Neural crest cell (in vitro differentiated cells): Measurements from ENCODE around the gene DGKD. TPM values are rescaled to one million over a fixed set of nuclear protein-coding genes. Genes with fewer than 3 reads are reported as not detected.

ENCODE experiments used
- DNase-seq: peaks from one replicate; pipeline ENCODE4 v3.0.0; 2021; ENCODE audit warnings: low read depth, mixed read lengths, low spot score
- H3K27ac Mint-ChIP-seq: one replicate; pipeline ENCODE4 v1.8.0; 2021; ENCODE audit warnings: mild to moderate bottlenecking, mixed read lengths; ENCODE audit not compliant: unreplicated experiment
- H3K27me3 Mint-ChIP-seq: 2 replicates; pipeline ENCODE4 v1.8.0; 2021; ENCODE audit warnings: low read depth, mild to moderate bottlenecking, mixed read lengths
- H3K36me3 Mint-ChIP-seq: 2 replicates; pipeline ENCODE4 v1.8.0; 2021; ENCODE audit warnings: low read depth, mild to moderate bottlenecking, mixed read lengths
- H3K4me1 Mint-ChIP-seq: 2 replicates; pipeline ENCODE4 v1.8.0; 2021; ENCODE audit warnings: mixed read lengths
- H3K4me3 Mint-ChIP-seq: one replicate; pipeline ENCODE4 v1.8.0; 2021; ENCODE audit warnings: mild to moderate bottlenecking, mixed read lengths
- H3K9me3 Mint-ChIP-seq: 2 replicates; pipeline ENCODE4 v1.8.0; 2021; ENCODE audit warnings: mixed read lengths
- CTCF ChIP-seq: fragments of 200-600 bp; sonication (generic); conservative IDR thresholded peaks from 2 replicates; pipeline ENCODE4 v1.5.0; 2021; ENCODE audit warnings: antibody characterized with exemption, mild to moderate bottlenecking
- total RNA-seq: library from RNA; stranded (reverse); gene quantifications from 2 replicates; pipeline ENCODE4 v1.2.1, GENCODE V29; 2021

Gene DGKD
- total RNA-seq, 1 donor from 2014 or later: 48.7 TPM

DNA sequence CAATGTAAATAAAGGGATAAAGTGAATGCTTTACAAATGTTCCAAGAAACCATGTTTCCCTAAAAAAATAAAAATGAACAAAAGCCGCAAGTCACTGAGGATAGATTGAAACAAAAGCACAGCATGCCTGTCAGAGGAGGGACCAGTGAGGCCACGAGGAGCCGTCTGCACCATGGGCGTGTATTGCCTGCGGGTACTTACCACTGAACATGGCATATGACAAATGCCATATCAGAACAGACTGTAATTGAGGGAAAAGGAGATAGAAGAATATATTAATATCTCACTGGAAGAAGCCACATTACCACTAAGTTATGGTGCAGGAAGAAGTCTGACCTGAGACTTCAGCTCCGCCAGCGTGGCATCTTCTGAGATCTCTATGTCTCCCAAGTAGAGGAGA lies 136.5 kb downstream of the DGKD start:
- no peak for TF ChIP-seq CTCF
- H3K36me3 Mint-ChIP-seq: no peaks in the 10 kb centered on the region
- H3K4me1 Mint-ChIP-seq: peaks cover 8% of the 10 kb centered on the region

DNA sequence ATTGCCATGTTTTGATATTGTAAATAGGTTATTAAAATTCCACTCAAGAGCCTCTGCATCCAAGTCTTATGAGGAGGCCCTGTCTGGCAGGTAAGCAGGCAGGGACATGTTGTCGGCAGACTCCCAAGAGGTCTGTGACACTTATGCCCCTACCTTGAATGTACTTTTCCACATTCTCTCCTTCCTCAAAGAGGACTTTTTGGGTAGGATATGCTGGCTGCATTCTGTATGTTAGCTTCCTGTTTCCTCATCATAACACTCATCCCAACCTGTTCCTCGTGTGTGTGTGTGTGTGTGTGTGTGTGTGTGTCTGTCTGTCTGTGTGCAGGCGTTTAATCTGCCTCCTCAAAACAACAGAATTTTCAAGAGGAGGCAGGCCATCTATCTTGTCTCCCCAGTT lies 137.0 kb downstream of the DGKD start:
- H3K36me3 Mint-ChIP-seq: no peaks in the 10 kb centered on the region
- no peaks in the 10 kb centered on the region for H3K27me3 Mint-ChIP-seq
- no peak overlapping the region for H3K27ac Mint-ChIP-seq
- no peak overlapping the region for H3K4me3 Mint-ChIP-seq
- no peaks in the 10 kb centered on the region for H3K9me3 Mint-ChIP-seq
- DNase-seq: no peak
- TF ChIP-seq CTCF: no peak
- peaks cover 4% of the 10 kb centered on the region for H3K4me1 Mint-ChIP-seq

More for the DNA sequence above, 136.5 kb downstream of the DGKD start:
- no peak overlapping the region for H3K4me3 Mint-ChIP-seq
- no peak for DNase-seq
- no peaks in the 10 kb centered on the region for H3K27me3 Mint-ChIP-seq
- H3K27ac Mint-ChIP-seq: no peak overlapping the region
- no peaks in the 10 kb centered on the region for H3K9me3 Mint-ChIP-seq

DNA sequence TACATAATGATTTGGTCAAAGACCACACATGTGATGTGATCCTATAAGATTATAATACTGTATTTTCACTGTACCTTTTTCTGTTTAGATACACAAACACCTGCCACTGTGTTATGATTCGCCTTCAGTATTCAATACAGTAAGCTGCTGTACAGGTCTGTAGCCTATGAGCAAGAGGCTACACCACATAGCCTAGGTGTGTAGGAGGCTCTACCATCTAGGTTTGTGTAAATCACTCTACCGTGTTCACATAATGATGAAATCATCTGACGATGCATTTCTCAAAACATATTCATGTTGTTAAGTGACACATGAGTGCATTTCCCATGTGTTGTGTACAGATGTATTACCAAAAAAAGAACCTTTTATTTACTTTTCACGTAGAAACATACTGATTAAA lies 137.8 kb downstream of the DGKD start:
- Mint-ChIP-seq H3K36me3 (peaks cover 6% of the 10 kb centered on the region), H3K4me1 (no peaks in the 10 kb centered on the region), H3K9me3 (no peaks in the 10 kb centered on the region), H3K27me3 (no peaks in the 10 kb centered on the region), H3K4me3 (no peak overlapping the region), H3K27ac (no peak overlapping the region)
- DNase-seq: no peak
- TF ChIP-seq CTCF: no peak

GRCh38 chr2:233492751-233493150 lies 138.5 kb downstream of the DGKD start:
- DNase-seq: no peak
- Mint-ChIP-seq H3K9me3 (no peaks in the 10 kb centered on the region), H3K4me1 (no peaks in the 10 kb centered on the region), H3K36me3 (peaks cover 9% of the 10 kb centered on the region), H3K27me3 (no peaks in the 10 kb centered on the region), H3K27ac (no peak overlapping the region), H3K4me3 (no peak overlapping the region)
- no peak for TF ChIP-seq CTCF

GRCh38 chr2:233495503-233496496 lies 141.5 kb downstream of the DGKD start:
- Mint-ChIP-seq H3K9me3 (no peaks in the 10 kb centered on the region), H3K36me3 (peaks cover 12% of the 10 kb centered on the region), H3K4me3 (no peak overlapping the region), H3K27ac (no peak overlapping the region), H3K27me3 (no peaks in the 10 kb centered on the region), H3K4me1 (no peaks in the 10 kb centered on the region)
- TF ChIP-seq CTCF: no peak
- DNase-seq: no peak
